IPS-18c (cell line): ENCODE results near the gene MAP2K4.
"Not testable (repeated sequence)": the region's sequence is repeated elsewhere in the genome, so short reads cannot be mapped to it uniquely, and the experiment has no call there.

Experiments used
- H3K4me3 ChIP-seq: 2 replicates; pipeline ENCODE4 v1.7.0; 2013; ENCODE audit warnings: low read depth, mild to moderate bottlenecking, low read length, moderate library complexity; ENCODE audit not compliant: insufficient read depth
- H3K9me3 ChIP-seq: one replicate; pipeline ENCODE4 v1.6.1; 2013; ENCODE audit warnings: mild to moderate bottlenecking, low read length, moderate library complexity; ENCODE audit not compliant: control insufficient read depth, insufficient read depth

Gene MAP2K4

GRCh38 chr17:12113156-12113555 is 92.5 kb downstream of the MAP2K4 start:
- no peak overlapping the region for H3K4me3 ChIP-seq
- no peaks in the 10 kb centered on the region for H3K9me3 ChIP-seq

- H3K9me3 ChIP-seq: no peaks in the 10 kb centered on the region
Observed at GRCh38 chr17:12114686-12115418, 94.2 kb downstream of the MAP2K4 start.

GRCh38 chr17:12116143-12116542 is 95.5 kb downstream of the MAP2K4 start:
- H3K9me3 ChIP-seq: no peaks in the 10 kb centered on the region
- H3K4me3 ChIP-seq: no peak overlapping the region

More at GRCh38 chr17:12114686-12115418, 94.2 kb downstream of the MAP2K4 start:
- H3K4me3 ChIP-seq: no peak overlapping the region

GRCh38 chr17:12118617-12119016 is 97.9 kb downstream of the MAP2K4 start:
- Histone ChIP-seq H3K9me3 (no peaks in the 10 kb centered on the region), H3K4me3 (no peak overlapping the region)

- no peaks in the 10 kb centered on the region for H3K9me3 ChIP-seq
- H3K4me3 ChIP-seq: no peak overlapping the region
Observed at GRCh38 chr17:12122075-12122474, 101.4 kb downstream of the MAP2K4 start.

- no peak overlapping the region for H3K4me3 ChIP-seq
- H3K9me3 ChIP-seq: no peaks in the 10 kb centered on the region
Observed at GRCh38 chr17:12127177-12127576, 106.5 kb downstream of the MAP2K4 start.

- H3K9me3 ChIP-seq: no peaks in the 10 kb centered on the region
- H3K4me3 ChIP-seq: no peak overlapping the region
Observed at GRCh38 chr17:12127667-12128066, 107.0 kb downstream of the MAP2K4 start.

GRCh38 chr17:12128946-12129345 is 108.3 kb downstream of the MAP2K4 start:
- Histone ChIP-seq H3K4me3 (no peak overlapping the region), H3K9me3 (no peaks in the 10 kb centered on the region)

GRCh38 chr17:12133183-12133582 is 112.5 kb downstream of the MAP2K4 start:
- H3K9me3 ChIP-seq: no peaks in the 10 kb centered on the region
- H3K4me3 ChIP-seq: no peak overlapping the region

GRCh38 chr17:12134101-12134500 is 113.4 kb downstream of the MAP2K4 start:
- Histone ChIP-seq H3K4me3 (no peak overlapping the region), H3K9me3 (no peaks in the 10 kb centered on the region)

GRCh38 chr17:12134587-12134986 is 113.9 kb downstream of the MAP2K4 start:
- H3K4me3 ChIP-seq: no peak overlapping the region
- no peaks in the 10 kb centered on the region for H3K9me3 ChIP-seq

GRCh38 chr17:12136243-12136642 is 115.6 kb downstream of the MAP2K4 start:
- no peaks in the 10 kb centered on the region for H3K9me3 ChIP-seq

GRCh38 chr17:12136646-12137045 is 116.0 kb downstream of the MAP2K4 start:
- Histone ChIP-seq H3K9me3 (no peaks in the 10 kb centered on the region), H3K4me3 (no peak overlapping the region)

More at GRCh38 chr17:12136243-12136642, 115.6 kb downstream of the MAP2K4 start:
- no peak overlapping the region for H3K4me3 ChIP-seq

GRCh38 chr17:12137859-12138258 is 117.2 kb downstream of the MAP2K4 start:
- Histone ChIP-seq H3K9me3 (no peaks in the 10 kb centered on the region), H3K4me3 (no peak overlapping the region)

- H3K9me3 ChIP-seq: no peaks in the 10 kb centered on the region
- no peak overlapping the region for H3K4me3 ChIP-seq
Observed at GRCh38 chr17:12140685-12141084, 120.0 kb downstream of the MAP2K4 start.

GRCh38 chr17:12162187-12162586 is 141.5 kb downstream of the MAP2K4 start:
- not testable (repeated sequence) for H3K4me3 ChIP-seq
- H3K9me3 ChIP-seq: peaks cover 11% of the 10 kb centered on the region

- H3K4me3 ChIP-seq: no peak overlapping the region
Observed at GRCh38 chr17:12164085-12164484, 143.4 kb downstream of the MAP2K4 start.

GRCh38 chr17:12178644-12179330 is 158.1 kb downstream of the MAP2K4 start:
- Histone ChIP-seq H3K9me3 (no peaks in the 10 kb centered on the region), H3K4me3 (no peak overlapping the region)

More at GRCh38 chr17:12164085-12164484, 143.4 kb downstream of the MAP2K4 start:
- H3K9me3 ChIP-seq: peaks cover 11% of the 10 kb centered on the region
